RKO (cell line): ENCODE data around the gene SNX20.

ENCODE experiments used
- DNase-seq: peaks from one replicate; pipeline ENCODE4 v3.0.0-alpha.2; 2016; ENCODE audit warnings: low spot score

SNX20 gene

DNA sequence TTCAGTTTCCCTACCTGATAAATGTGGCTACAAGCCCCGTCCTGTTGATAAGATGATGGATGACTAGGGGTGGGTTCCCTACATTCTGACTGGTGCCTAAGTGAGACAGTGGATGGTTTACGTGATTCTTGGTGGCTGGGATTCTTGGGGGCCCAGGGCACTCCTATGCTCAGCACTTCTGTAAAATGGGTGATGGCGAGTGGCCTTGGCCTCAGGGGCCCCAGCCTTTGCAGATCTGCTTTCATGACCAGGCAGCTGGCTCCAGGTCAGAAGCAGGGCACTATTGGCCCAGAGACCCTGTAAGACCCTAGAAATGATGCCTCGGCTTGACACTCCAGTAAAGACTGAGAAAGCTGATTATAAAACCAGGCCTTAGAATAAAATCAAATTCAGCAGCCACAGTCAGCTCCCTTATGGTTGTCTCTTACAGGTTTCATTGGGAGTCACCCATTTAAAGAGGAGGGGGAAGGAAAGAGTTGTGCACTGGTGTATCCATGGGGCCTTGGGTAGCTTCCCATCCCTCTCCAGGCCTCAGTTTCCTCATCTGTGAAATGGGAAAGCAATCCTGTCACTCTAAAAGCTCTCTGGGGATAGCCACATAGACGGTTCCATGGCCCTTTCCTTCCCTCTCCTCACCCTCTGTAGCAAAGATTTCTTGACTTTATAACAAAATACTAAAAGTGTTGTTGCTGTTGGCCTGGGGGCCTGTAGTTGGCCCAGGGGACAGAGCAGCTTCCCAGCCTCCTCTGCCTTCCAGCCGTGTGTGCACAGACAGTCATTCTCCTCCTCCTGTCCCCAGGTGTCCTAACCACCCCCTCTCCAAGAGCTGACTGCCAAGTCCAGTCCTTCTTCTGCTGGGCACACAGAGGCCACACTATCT is 1.2 kb downstream of the SNX20 start:
- DNase-seq: no peak

DNA sequence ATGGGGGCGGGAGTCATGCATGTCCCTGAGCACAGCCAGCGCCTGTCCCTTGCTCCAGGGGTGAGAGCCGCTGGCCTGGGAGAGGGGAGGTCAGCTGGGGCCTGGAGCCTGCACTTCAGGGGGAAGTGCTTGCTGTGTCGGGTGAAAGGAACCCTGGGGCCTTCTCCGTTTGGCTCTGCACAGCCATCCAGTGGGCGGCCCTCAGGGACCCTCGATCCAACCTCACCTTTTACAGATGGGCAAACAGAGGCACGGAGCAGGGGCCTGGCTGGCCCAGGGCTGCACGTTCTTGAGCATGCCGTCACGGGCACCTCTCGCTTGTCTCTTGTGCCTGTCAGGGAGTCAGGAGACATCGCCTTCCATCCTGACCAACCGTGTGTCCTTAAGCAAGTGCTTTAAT is 1.8 kb downstream of the SNX20 start:
- no peak for DNase-seq

DNA sequence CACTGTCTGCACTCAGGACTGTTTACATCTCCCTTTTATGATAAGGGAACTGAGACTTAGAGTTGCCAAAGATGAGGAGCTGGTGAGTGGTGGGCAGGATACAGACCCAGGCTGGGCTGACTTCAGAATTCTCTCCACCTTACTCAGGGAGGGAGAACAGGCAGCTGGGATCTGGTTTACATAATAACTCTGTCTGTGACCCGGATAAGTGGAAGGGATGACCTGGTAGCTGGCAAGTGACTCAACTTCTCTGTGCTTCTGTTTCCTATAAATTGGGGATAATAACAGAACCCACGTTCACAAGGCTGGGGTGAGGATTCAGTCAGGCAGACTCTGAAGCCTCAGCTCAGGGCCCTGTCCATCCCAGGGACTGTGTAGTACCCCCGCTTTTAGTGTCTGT is 2.6 kb downstream of the SNX20 start:
- DNase-seq: no peak

DNA sequence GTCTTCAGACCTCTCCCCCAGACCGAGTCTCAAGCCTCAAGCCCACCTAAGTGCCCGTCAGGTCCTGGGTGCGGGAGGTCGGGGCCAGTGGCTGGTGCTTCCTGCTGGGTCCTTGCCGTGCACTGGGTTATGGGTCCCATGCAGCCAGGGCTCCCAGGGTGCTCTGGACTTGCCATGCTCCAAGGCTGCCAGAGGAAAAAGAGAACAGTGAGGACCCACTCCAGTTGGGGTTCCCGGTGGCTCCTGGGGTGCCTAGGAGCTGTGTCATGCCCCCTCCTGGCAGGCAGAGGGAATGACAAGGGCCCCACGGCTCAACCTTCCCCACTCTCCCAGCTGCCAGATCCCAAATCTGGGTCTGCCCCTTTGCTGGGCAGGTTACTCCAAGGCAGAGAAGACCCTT is 3.8 kb downstream of the SNX20 start:
- no peak for DNase-seq

DNA sequence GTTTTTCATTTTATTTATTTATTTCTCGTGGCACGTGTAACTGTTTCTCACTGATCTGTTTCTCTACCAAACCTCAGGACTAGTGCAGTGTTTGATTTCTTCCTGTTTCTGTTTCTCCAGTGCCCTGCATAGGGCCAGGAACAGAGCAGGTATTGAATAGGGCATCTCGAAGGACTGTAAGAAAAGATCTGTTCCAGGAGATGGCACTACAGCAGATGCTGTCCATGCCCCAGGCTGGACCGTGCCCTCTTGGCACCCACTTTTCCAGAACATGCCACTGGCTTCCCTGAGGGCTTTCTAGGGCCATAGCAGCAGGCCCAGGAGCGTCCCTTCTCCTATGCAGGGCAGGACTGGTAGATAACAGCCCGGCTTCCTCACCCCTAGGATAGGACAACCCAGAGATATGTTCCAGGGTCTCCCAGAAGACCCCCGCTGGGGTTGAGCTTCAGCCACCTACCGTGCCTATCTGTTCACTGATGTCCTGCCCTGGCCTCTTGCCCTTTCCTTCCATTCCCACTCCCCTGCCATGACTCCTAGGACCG is 4.4 kb downstream of the SNX20 start:
- DNase-seq: no peak

DNA sequence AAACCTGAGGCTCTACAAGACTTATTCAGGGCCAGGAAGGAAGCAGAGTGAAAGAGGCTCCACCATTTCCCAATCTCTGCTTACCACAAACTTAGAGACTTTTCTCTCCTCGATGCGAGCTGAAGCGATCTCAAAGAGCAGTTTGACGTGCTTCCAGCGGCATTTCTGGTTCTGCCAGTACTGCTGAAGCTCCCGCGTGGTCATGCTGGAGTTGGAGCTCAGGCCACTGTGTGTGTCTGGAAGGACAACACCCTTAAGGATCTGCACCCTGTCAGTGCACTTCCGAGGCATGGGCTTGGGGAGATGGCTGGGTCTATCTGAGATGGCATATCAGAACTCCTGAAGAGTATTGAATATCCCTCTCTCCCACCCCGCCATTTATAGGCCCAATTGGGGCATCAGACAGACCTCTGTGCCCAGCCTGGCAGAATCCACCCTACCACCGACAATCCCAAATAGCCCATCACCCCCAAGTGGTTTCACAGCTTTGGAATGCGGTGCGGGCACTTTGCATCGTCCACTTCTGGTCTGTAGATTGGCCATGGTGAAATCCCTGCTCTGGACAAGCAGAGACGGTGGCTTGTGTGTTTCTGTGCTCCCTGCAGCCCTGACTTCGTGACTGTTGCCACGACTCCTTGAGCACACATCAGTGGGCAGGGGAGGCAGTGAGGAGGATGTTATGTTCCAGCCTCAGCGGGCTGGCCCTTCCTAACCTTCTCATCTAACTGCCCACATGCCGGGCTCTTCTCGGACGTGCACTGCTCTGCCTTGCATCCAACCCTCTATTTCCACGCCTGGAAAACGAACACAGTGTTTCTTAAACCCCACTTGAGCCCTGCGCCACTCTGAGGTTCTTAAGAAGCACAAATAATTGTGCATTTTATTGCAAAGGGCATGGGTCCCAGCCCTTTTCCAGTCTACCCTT is 5.2 kb downstream of the SNX20 start:
- no peak for DNase-seq

DNA sequence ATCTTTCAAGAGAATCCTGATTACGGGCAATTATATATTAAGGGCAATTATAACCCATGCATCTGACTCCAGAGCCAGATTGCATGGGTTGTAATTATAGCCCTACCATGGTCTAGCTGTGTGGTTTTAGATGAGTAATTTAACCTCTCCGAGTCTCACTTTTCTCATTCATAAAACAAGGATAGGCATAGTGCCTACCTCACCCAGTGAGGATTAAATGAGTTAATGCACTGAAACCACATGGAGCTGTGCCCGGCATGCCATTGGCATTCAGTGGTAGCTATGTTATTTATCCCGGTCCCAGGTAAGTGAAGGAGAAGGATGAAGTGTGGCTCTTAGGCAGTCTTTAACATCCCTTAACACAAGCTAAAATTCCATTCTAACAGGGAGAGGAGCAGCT is 6.3 kb downstream of the SNX20 start:
- DNase-seq: no peak

DNA sequence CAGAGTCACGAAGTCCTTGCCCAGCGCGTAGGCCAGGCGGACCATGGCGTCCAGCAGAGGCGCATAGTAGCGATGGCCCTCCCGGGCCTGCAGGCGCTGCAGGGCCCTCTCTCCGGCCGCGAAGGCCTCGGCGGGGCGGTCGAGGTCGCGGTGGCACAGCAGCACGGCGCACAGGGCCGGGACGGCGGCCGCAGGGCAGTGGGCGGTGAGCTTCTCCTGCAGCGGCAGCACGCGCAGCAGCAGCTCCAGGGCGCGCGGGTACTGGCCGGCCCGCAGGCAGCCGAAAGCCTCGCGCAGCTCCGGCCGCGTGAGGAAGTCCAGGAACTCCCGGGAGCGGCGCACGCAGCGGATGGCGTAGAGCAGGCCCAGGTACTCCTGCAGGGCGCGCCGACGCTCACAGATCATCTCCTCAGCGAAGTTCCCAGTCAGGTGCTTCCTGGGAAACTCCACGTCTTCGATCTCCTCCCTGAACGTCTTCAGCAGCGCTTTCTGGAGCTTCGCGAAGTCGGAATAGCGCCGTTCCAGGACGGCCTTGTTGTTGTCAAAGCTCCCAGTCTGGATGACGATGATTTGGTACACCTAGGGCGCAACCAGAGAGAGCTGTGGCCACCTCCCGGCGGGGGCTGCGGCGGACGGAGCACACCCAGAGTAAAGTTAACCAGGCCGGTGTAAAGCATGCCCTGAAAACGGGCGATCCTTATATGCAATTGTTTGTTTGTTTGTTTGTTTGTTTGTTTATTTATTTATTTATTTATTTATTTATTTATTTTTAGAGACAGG is 7.4 kb downstream of the SNX20 start:
- no peak for DNase-seq

DNA sequence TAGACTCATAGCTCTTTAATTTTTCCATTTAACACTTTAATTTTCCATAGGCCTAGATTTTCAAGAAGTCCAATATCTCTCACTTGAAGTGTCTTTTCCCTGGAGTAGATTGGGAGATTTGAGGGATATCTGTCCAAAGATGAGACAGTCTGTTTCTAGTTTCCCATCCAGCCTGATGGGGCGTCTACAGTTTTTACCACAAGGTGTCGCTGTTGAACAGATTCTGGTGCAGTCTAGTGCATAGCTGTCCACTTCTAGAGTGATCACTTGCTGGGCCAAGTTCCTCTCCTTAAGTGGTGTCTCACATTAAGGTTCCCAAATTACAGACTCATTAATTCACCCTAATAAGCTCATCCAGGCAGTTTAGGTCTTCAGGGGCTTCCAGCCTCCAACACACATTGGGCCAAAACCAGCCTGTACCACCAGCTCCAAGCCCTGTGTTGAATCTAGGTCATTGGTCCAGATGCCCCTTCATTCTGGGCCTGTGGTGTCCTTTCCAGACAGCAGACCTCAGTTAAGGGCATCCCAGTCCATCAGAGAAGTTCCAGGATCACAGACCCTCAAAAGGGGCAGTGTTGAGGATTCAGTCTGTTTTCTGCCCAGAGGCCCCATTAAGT is 9.4 kb downstream of the SNX20 start:
- peak; percentile 27 for DNase-seq

DNA sequence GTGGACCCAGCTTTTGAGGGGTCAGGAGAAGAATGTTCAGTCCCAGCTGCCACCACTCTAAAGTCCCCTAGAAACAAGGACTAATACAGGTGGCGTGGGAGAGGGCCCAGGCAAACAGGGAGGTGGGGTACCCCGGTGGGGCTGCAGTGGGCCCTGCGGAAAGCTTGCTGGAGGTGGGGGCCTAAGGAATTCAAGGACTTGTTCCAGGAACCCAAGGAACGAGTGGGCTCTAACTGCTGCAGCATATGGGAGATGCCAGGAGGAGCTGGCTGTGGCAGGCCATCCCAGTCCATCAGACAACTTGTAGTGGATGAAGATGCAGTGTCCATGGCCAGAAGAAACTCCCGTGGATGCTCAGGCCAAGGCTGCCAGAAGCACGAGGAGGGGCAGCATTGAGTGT is 10.6 kb downstream of the SNX20 start:
- DNase-seq: no peak

DNA sequence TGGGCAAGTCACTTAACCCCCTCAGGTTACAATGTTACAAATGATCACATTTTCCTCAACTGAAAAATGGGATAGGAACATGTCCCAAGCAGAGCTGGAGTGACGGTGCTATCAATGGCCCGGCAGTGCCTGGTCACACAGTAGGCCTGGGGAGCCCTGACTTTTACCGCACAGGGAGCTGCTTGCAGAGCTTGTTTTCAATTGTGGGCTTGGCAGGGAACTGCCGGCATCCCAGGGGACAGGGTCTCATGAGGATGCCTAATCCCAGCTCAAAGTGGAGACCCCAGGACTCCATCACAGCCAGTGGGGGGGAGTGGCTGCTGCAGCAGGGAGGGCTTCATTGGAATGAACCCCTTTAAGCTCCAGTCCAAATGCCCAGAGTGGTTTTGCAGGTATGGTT is 11.4 kb downstream of the SNX20 start:
- no peak for DNase-seq

DNA sequence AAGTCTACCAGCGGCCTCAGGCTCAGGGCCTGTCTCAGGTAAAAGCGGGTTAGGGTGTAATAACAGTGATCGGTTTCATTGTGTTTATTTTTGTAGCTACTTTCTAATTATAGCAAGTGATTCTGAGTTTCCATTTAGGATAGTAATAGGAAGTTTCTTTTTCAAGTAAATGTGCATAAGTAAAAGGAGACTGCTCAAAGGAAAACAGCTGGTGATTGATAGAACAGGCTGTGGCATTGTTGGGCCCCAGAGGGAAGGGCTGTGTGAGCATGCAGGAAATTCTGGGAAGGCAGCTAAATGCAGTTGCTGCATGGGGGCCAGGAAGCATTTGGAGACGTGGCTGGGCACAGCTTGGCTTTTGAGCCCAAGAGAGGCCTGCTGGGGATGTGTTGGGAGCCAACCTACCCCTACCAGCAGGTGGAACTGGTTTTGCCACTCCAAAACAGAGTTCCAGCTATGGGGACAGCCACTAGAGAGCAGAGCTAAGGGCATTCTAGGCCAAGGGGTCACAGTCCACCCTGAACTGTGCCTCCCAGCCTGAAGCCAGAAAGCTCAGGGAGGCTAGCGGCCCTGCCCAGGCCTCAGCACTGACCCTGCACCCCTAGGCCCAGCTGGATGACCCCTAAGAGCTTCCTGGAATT is 12.6 kb downstream of the SNX20 start:
- DNase-seq: no peak

DNA sequence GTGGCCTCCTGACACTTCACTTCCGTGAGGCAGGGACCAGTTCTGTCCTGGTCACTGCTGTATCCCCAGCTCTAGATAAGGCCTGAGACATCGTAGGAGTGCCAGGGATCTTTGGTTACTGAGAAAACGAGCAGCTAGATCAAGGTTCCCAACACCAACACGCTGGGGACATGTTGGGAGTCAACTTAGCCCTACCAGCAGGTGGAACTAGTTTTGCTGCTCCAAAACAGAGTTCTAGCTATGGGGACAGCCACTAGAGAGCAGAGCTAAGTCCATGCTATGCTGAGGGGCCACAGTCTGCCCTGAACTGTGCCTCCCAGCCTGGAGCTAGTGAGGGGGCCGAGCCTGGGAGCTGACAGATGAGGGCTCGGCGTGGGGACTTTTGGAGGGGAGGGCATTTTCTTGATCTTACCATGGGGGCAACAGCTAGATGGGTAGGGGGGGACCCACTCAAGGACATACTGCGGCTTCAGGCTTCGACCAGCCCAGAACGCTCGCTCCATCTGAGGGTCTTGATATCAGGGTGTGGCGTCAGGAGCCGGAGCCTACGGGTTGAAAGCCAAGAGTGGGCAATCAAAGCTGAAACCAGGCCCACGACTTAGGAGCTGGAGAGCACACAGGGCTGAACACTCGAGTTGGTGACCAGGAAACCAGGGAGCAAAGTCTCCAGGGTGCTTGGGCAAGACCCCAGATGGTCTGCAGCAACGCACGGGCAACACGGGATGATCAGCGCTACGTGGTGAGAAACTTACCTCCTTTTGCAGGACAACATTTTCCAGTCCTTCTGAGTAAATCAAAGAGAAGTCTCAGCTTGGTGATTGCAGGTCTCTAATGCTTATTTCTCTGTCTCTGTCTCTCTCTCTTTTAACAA is 13.4 kb downstream of the SNX20 start:
- no peak for DNase-seq

DNA sequence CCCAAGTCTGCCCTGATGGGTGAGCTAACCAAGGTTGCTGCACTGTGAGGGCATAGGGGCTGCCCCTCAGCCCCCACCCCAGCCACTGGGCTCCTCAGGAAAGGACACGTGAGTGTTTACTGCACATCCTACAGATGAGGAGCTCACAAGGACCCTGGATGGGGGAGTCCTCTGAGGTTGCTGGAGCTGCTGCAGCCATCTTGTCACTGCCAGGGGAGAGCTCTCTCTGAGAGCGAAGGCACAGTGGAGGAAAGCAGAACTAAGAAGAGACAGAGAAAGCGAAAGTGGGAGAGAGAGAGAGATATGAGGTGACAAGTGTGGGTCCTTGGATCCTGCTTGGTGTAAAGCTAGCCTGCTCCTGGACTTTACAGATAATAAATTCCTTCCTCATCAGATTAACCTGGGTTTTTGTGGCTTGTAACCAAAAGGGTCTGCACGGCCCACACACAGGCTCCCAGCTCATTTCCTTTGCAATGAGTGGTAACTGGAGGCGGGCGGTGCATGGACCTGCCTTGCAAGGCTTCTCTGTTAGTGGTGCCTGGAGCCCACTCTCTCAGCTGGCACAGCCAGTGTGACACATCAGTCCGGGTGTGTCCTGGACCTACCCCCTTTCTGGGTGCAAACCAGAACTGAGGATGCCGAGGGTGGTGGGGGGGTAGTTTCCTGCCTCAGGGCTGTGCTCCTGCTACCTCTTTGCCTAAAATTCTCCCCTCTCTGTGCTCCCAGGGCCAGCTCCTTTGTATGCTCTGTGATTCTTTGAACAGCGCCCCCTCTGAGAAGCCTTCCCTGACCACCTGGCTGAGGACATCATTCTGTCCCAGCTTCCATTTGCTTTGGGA is 14.2 kb downstream of the SNX20 start:
- no peak for DNase-seq

DNA sequence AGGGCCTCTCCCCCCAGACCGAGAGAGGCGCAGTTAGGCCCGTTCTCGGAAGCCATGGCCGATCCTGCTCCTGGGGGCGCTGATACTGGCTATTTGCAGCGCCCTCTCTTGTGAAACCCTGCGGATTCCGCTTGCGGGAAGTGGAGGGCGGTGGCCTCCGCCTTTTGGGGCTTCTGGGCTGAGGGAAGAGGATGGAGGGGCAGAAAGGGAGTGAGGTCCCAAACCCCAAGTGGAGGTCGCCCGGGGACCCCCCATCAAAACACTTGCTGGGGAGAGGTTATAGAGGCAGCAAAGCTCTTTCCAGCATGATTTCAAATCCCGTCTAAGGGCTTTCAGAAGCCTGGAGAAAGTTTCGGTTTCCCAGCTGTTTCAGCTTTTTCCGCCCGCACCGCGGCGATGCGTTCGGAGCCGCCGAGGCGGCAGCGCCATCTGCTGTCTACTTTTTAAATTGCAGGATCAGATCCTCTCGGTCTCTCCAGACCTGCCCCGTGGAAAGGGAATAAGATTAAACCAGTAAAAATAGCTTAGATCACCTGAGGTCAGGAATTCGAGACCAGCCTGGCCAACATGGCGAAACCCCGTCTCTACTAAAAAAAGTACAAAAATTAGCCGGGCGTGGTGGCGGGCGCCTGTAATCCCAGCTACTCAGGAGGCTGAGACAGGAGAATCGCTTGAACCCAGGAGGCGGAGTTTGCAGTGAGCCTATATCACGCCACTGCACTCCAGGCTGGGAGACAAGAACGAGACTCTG is 15.8 kb downstream of the SNX20 start:
- peak; percentile 67 for DNase-seq

DNA sequence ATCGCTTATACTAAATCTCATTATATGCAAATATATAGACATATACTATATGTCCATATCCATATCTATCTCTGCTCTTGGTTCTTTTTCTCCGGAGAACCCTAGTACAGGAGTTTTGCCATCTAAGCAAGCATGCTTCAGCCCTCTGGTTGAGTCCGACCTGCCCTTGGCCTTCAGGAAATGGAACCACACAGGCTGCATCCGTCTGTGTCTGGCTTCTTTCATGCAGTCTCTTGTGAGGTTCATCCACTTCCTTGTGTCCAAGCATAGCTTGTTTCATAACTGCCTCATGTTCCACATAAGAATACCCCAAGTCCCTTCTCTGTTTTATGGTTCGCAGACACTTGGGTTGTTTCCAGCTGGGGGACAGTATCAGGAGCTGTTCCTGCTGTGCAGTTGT is 16.8 kb downstream of the SNX20 start:
- DNase-seq: no peak

DNA sequence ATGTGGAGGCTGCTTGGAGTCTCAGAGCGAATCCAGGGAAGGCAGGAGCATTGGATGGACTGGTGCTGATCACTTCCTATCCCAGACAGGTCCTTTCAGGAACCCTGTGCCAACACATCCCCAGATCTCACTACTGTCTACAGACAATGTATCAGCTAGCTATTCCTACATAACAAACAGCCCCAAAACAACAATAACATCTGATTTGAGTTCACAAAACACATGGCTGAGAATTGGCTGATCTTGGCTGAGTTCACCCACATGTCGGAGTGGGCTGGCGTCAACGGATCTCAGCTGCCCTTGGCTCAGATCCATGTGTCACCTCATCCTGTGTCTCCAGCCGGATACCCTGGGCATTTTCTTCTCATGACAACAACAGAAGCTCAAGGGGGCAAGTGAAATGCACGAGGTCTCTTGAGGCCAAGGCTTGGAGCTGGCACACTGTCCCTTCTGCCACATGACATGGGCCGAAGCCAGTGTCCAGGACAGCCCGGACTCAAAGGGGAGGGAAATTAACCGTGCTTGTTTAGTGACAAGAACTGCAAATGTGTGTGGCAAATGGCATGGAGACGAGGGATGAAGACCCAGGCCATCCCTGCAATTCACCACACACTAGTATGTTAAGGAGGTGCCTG is 18.7 kb downstream of the SNX20 start:
- DNase-seq: no peak

DNA sequence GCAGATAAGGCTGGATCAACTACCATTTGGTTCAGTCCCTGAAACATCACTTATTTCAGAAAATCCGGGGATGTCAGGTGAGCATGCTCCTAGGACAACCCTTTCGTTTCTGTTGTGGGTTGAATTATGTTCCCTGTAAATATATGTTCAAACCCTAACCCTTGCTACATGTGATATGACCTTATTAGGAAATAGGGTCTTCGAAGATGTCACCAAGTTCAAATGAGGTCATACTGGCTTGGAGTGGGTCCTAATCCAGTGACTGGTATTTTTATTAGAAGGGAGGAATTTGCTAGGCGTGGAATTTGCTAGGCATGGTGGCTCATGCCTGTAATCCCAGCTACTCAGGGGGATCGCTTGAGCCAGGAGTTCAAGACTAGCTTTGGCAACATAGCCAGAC is 21.3 kb downstream of the SNX20 start:
- no peak for DNase-seq
